DND-41 (cell line): ENCODE data around the gene KRTDAP.

Experiments used
- ATAC-seq: fragments of 200-7000 bp; cut with Tn5 transposase; 3 replicates; pipeline ENCODE4 v1.9.1; 2021; ENCODE audit warnings: low read depth; ENCODE audit not compliant: insufficient read depth
- DNase-seq: peaks from one replicate; pipeline ENCODE4 v3.0.0-alpha.2; 2020
- H2AFZ ChIP-seq: 2 replicates; pipeline ENCODE4 v1.6.0; 2012; ENCODE audit warnings: low read depth, low read length
- H3K27ac ChIP-seq: 2 replicates; pipeline ENCODE4 v1.5.1; 2012; ENCODE audit warnings: low read length, inconsistent platforms
- H3K27me3 ChIP-seq: fragments of 200-600 bp; sonication (generic); 2 replicates; pipeline ENCODE4 v1.6.0; 2012; ENCODE audit warnings: low read length, mild to moderate bottlenecking, inconsistent platforms; ENCODE audit not compliant: insufficient read depth, poor library complexity
- H3K36me3 ChIP-seq: 2 replicates; pipeline ENCODE4 v1.5.1; 2012; ENCODE audit warnings: low read length, inconsistent platforms; ENCODE audit not compliant: insufficient read depth
- H3K4me1 ChIP-seq: 2 replicates; pipeline ENCODE4 v1.5.1; 2012; ENCODE audit warnings: mild to moderate bottlenecking, low read length; ENCODE audit not compliant: insufficient read depth
- H3K4me2 ChIP-seq: 2 replicates; pipeline ENCODE4 v1.6.0; 2012; ENCODE audit warnings: mild to moderate bottlenecking, moderate library complexity, low read length, inconsistent platforms; ENCODE audit not compliant: insufficient read depth
- H3K4me3 ChIP-seq, 2 experiments: fragments of 200-600 bp in 1 of 2; shearing (Covaris generic) in 1 of 2; 2 replicates each; pipeline ENCODE4 v1.5.1; 2012 to 2016; ENCODE audit warnings: inconsistent platforms in 2 of 2, low read length in 2 of 2, mild to moderate bottlenecking in 2 of 2, low read depth in 1 of 2, moderate library complexity in 1 of 2
- H3K79me2 ChIP-seq: 2 replicates; pipeline ENCODE4 v1.6.0; 2012; ENCODE audit warnings: low read length, inconsistent platforms; ENCODE audit not compliant: insufficient read depth
- H3K9ac ChIP-seq: 2 replicates; pipeline ENCODE4 v1.6.0; 2012; ENCODE audit warnings: low read depth, mild to moderate bottlenecking, inconsistent platforms, low read length, moderate library complexity
- H3K9me3 ChIP-seq: 2 replicates; pipeline ENCODE4 v1.5.1; 2012; ENCODE audit warnings: low read length, moderate library complexity, mild to moderate bottlenecking, inconsistent platforms; ENCODE audit not compliant: insufficient read depth, severe bottlenecking
- H4K20me1 ChIP-seq: 2 replicates; pipeline ENCODE4 v1.6.0; 2012; ENCODE audit warnings: low read length; ENCODE audit not compliant: insufficient read depth
- EZH2 ChIP-seq: IDR thresholded peaks from 3 replicates; pipeline ENCODE4 v1.6.1; 2012; ENCODE audit warnings: borderline replicate concordance, low read depth, mild to moderate bottlenecking, moderate library complexity, low read length, inconsistent platforms; ENCODE audit not compliant: severe bottlenecking
- TF ChIP-seq, protein P1 (sequence below): IDR thresholded peaks from 2 replicates; pipeline ENCODE4 v1.5.1; 2012; ENCODE audit warnings: borderline replicate concordance, low read length, moderate library complexity, mild to moderate bottlenecking; ENCODE audit not compliant: poor library complexity, severe bottlenecking; ENCODE audit errors: extremely low read depth

Gene KRTDAP

DNA sequence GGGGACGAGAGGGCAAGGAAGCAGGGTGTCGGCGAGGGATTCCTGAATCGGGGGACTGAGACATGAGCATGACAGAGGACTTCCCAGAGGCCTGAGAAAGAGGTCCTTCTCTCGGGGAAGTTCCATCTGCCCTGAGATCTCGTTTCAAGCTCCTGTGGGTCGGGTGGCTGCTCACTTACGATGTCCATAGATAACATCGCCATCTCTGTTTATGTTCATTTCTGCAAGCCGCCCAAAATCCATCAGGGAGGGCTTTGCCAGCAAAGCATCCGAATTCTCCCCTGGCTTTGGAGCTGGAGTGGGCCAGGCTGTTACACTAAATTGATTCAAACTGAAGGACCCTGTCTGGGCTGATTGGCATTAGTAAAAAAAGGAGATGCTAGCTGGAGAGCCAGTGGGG, 17.3 kb upstream of the KRTDAP start:
- no peaks in the 10 kb centered on the region for H3K4me1 ChIP-seq
- H3K27ac ChIP-seq, result no peak overlapping the region
- no peaks in the 10 kb centered on the region for H3K9me3 ChIP-seq
- TF ChIP-seq, protein P1, sequence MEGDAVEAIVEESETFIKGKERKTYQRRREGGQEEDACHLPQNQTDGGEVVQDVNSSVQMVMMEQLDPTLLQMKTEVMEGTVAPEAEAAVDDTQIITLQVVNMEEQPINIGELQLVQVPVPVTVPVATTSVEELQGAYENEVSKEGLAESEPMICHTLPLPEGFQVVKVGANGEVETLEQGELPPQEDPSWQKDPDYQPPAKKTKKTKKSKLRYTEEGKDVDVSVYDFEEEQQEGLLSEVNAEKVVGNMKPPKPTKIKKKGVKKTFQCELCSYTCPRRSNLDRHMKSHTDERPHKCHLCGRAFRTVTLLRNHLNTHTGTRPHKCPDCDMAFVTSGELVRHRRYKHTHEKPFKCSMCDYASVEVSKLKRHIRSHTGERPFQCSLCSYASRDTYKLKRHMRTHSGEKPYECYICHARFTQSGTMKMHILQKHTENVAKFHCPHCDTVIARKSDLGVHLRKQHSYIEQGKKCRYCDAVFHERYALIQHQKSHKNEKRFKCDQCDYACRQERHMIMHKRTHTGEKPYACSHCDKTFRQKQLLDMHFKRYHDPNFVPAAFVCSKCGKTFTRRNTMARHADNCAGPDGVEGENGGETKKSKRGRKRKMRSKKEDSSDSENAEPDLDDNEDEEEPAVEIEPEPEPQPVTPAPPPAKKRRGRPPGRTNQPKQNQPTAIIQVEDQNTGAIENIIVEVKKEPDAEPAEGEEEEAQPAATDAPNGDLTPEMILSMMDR, result no peak
- TF ChIP-seq EZH2, result no peak
- DNase-seq (no peak), ATAC-seq (no peak)
- no peak overlapping the region for H3K4me2 ChIP-seq
- no peaks in the 10 kb centered on the region for H3K36me3 ChIP-seq
- H3K79me2 ChIP-seq, result no peaks in the 10 kb centered on the region
- H2AFZ ChIP-seq, result no peak overlapping the region
- H4K20me1 ChIP-seq, result no peaks in the 10 kb centered on the region; the same call in 1 of the 2 replicates
- H3K9ac ChIP-seq, result no peak overlapping the region
- no peak overlapping the region for H3K4me3 ChIP-seq
- peaks cover 45% of the 10 kb centered on the region for H3K27me3 ChIP-seq

DNA sequence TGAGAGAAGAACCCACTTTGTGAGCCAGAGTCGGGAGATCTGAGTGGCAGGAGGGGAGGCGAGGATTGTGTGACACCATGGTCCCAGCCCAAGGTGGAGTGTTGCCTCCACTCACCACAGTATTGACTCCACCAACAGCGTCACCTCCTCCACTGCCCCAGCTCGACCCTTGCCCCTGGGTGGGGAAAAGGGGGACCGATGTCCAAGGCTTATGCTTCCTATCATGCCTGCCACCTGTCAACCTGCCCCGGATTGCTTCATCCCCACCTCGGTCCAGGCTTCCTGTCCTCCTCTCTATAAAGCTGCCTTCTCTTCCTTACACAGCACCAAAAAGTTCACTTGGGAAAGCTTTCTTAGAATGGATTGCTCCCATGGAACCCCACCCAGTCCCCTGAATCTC, 15.7 kb upstream of the KRTDAP start:
- TF ChIP-seq, protein P1, result no peak
- TF ChIP-seq EZH2, result no peak
- ATAC-seq, result no peak
- Histone ChIP-seq H2AFZ (no peak overlapping the region), H3K27ac (no peak overlapping the region), H3K36me3 (no peaks in the 10 kb centered on the region), H3K4me2 (no peak overlapping the region), H3K4me1 (no peaks in the 10 kb centered on the region), H3K4me3 (no peak overlapping the region), H3K9ac (no peak overlapping the region), H4K20me1 (no peaks in the 10 kb centered on the region; the same call in 1 of the 2 replicates), H3K9me3 (no peaks in the 10 kb centered on the region), H3K27me3 (peaks cover 45% of the 10 kb centered on the region), H3K79me2 (no peaks in the 10 kb centered on the region)
- DNase-seq, result no peak

DNA sequence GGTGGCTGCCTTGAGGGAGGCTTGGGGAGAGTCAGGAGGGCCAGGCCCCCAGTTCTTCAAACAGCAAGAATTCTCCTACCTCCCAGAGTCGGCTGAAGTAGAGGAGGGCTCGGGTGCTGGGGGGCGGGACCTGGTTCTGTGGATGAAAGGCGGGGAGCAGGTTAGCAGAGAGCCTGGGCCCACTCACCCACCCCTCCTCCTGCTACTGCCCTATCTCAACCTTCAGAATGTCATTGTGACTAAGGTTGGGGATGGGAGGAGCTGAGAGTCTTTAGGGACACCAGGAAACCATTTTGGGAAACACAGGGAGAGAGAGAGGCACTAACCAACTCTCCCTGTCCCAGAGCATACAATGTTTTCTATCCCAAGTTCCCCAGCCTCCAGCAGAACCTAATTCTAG, 12.5 kb upstream of the KRTDAP start:
- H3K4me1 ChIP-seq, result no peaks in the 10 kb centered on the region
- peaks cover 20% of the 10 kb centered on the region for H3K27me3 ChIP-seq
- H3K9ac ChIP-seq, result no peak overlapping the region
- no peak for TF ChIP-seq EZH2
- TF ChIP-seq, protein P1, result no peak
- no peak overlapping the region for H2AFZ ChIP-seq
- no peaks in the 10 kb centered on the region for H3K9me3 ChIP-seq
- H3K4me2 ChIP-seq, result no peak overlapping the region
- H3K27ac ChIP-seq, result no peak overlapping the region
- no peaks in the 10 kb centered on the region for H4K20me1 ChIP-seq
- H3K4me3 ChIP-seq, result no peak overlapping the region
- no peaks in the 10 kb centered on the region for H3K36me3 ChIP-seq
- ATAC-seq (no peak), DNase-seq (no peak)
- H3K79me2 ChIP-seq, result no peaks in the 10 kb centered on the region

DNA sequence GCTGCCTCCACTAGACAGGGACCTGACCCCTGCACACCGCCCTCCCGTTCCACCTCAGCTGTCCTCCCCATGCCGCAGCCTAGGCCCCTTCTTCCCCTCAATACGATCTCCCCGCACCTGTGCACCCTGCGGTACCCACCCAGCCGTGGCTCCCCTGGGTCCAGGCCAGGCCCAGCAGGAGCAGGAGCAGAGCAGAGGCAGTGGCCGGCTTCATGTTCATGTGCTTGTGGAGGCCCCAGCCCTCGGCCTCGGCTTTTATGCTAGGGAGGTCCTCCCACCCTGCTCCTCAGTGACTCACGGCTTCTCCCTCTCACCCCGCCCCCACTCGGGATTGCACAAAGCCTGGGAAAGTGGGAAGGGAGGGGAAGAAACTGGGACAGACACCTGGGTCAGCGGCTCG, 11.4 kb upstream of the KRTDAP start:
- Histone ChIP-seq H4K20me1 (no peaks in the 10 kb centered on the region), H3K4me3 (no peak overlapping the region), H3K4me1 (no peaks in the 10 kb centered on the region), H3K27ac (no peak overlapping the region), H3K4me2 (no peak overlapping the region), H3K36me3 (no peaks in the 10 kb centered on the region), H3K79me2 (no peaks in the 10 kb centered on the region), H3K9me3 (no peaks in the 10 kb centered on the region), H3K27me3 (peaks cover 10% of the 10 kb centered on the region), H2AFZ (no peak overlapping the region), H3K9ac (no peak overlapping the region)
- DNase-seq, result no peak
- no peak for TF ChIP-seq EZH2
- TF ChIP-seq, protein P1, result no peak
- no peak for ATAC-seq
